H9 (cell line): Measurements from ENCODE around the gene SETBP1. TPM values are rescaled to one million over a fixed set of nuclear protein-coding genes. Genes with fewer than 3 reads are reported as not detected.

Experiments
- DNase-seq: peaks from one replicate; pipeline ENCODE4 v3.0.0-alpha.2; 2017
- H2AFZ ChIP-seq: one replicate; pipeline ENCODE4 v1.6.1; 2013; ENCODE audit warnings: mild to moderate bottlenecking, low read length, control low read depth, moderate library complexity
- H2AK5ac ChIP-seq: 2 replicates; pipeline ENCODE4 v1.6.1; 2013; ENCODE audit warnings: low read length, control low read depth, mixed read lengths; ENCODE audit not compliant: insufficient read length
- H2BK120ac ChIP-seq: one replicate; pipeline ENCODE4 v1.6.1; 2013; ENCODE audit warnings: low read depth, mild to moderate bottlenecking, low read length, control low read depth, inconsistent platforms; ENCODE audit not compliant: poor library complexity, severe bottlenecking
- H2BK12ac ChIP-seq: 2 replicates; pipeline ENCODE4 v1.6.1; 2013; ENCODE audit warnings: low read length, control low read depth, mixed read lengths, low read depth; ENCODE audit not compliant: insufficient read length
- H2BK15ac ChIP-seq: 2 replicates; pipeline ENCODE4 v1.6.1; 2013; ENCODE audit warnings: low read depth, low read length, control low read depth
- H2BK20ac ChIP-seq: one replicate; pipeline ENCODE4 v1.6.1; 2013; ENCODE audit warnings: low read depth, mild to moderate bottlenecking, low read length, control low read depth, inconsistent platforms; ENCODE audit not compliant: poor library complexity, severe bottlenecking
- H2BK5ac ChIP-seq: 2 replicates; pipeline ENCODE4 v1.6.1; 2013; ENCODE audit warnings: low read length, control low read depth, mixed read lengths; ENCODE audit not compliant: insufficient read length
- H3K14ac ChIP-seq: 2 replicates; pipeline ENCODE4 v1.6.1; 2013; ENCODE audit warnings: low read length, control low read depth; ENCODE audit not compliant: insufficient read depth
- H3K18ac ChIP-seq: 2 replicates; pipeline ENCODE4 v1.6.1; 2013; ENCODE audit warnings: low read depth, mild to moderate bottlenecking, mixed read lengths, low read length, control low read depth; ENCODE audit not compliant: insufficient read length
- H3K23ac ChIP-seq: 2 replicates; pipeline ENCODE4 v1.6.1; 2013; ENCODE audit warnings: low read length, control low read depth, mixed read lengths, low read depth; ENCODE audit not compliant: insufficient read length
- H3K23me2 ChIP-seq: 2 replicates; pipeline ENCODE4 v1.6.1; 2013; ENCODE audit warnings: low read depth, mild to moderate bottlenecking, mixed read lengths, low read length, control low read depth; ENCODE audit not compliant: insufficient read length, poor library complexity, severe bottlenecking
- H3K27ac ChIP-seq: 2 replicates; pipeline ENCODE4 v1.5.1; 2013; ENCODE audit warnings: low read length, control low read depth, mixed read lengths, low read depth; ENCODE audit not compliant: insufficient read length
- H3K27me3 ChIP-seq: 2 replicates; pipeline ENCODE4 v1.6.1; 2013; ENCODE audit warnings: low read length, control low read depth, inconsistent platforms; ENCODE audit not compliant: insufficient read depth
- H3K4ac ChIP-seq: 2 replicates; pipeline ENCODE4 v1.6.1; 2013; ENCODE audit warnings: low read depth, mild to moderate bottlenecking, control low read depth, inconsistent platforms, low read length, moderate library complexity
- H3K4me1 ChIP-seq: 2 replicates; pipeline ENCODE4 v1.6.1; 2013; ENCODE audit warnings: low read length, control low read depth, inconsistent platforms; ENCODE audit not compliant: insufficient read depth
- H3K4me2 ChIP-seq: 2 replicates; pipeline ENCODE4 v1.6.1; 2013; ENCODE audit warnings: low read length, control low read depth, mixed read lengths; ENCODE audit not compliant: insufficient read length, insufficient read depth
- H3K56ac ChIP-seq: 2 replicates; pipeline ENCODE4 v1.6.1; 2013; ENCODE audit warnings: low read depth, mild to moderate bottlenecking, mixed read lengths, low read length, control low read depth; ENCODE audit not compliant: insufficient read length
- H3K79me1 ChIP-seq: 2 replicates; pipeline ENCODE4 v1.6.1; 2013; ENCODE audit warnings: low read depth, mild to moderate bottlenecking, moderate library complexity, low read length, control low read depth, inconsistent platforms; ENCODE audit not compliant: insufficient read depth, poor library complexity, severe bottlenecking
- H3K79me2 ChIP-seq: 2 replicates; pipeline ENCODE4 v1.6.1; 2013; ENCODE audit warnings: low read length, control low read depth, inconsistent platforms; ENCODE audit not compliant: insufficient read depth
- H3K9ac ChIP-seq: 2 replicates; pipeline ENCODE4 v1.6.1; 2013; ENCODE audit warnings: low read length, control low read depth, mixed read lengths; ENCODE audit not compliant: insufficient read length; ENCODE audit errors: extremely low read depth
- H3K9me3 ChIP-seq: one replicate; pipeline ENCODE4 v1.6.1; 2013; ENCODE audit warnings: low read depth, low read length, inconsistent platforms; ENCODE audit not compliant: control insufficient read depth
- H3T11ph ChIP-seq: one replicate; pipeline ENCODE4 v1.6.1; 2013; ENCODE audit warnings: mild to moderate bottlenecking, low read length, control low read depth, inconsistent platforms
- H4K20me1 ChIP-seq: one replicate; pipeline ENCODE4 v1.6.1; 2013; ENCODE audit not compliant: control insufficient read depth, insufficient read length, insufficient read depth
- H4K5ac ChIP-seq: 2 replicates; pipeline ENCODE4 v1.6.1; 2013; ENCODE audit warnings: low read depth, mild to moderate bottlenecking, mixed read lengths, low read length, control low read depth; ENCODE audit not compliant: insufficient read length
- H4K8ac ChIP-seq: replicated peaks from 2 replicates; pipeline ENCODE4 v1.6.1; 2013; ENCODE audit warnings: low read length, control low read depth, mixed read lengths, low read depth; ENCODE audit not compliant: insufficient read length
- H4K91ac ChIP-seq: 2 replicates; pipeline ENCODE4 v1.6.1; 2013; ENCODE audit warnings: low read depth, mild to moderate bottlenecking, moderate library complexity, mixed read lengths, low read length, control low read depth; ENCODE audit not compliant: insufficient read length
- H3K27ac Mint-ChIP-seq, 3 experiments: 2 replicates in 2 of 3; 3 replicates in 1 of 3; pipeline ENCODE4 v1.8.0; 2020 to 2021; ENCODE audit warnings: mixed read lengths in 3 of 3, mild to moderate bottlenecking in 1 of 3, moderate library complexity in 1 of 3
- H3K27me3 Mint-ChIP-seq: 2 replicates; pipeline ENCODE4 v1.8.0; 2021; ENCODE audit warnings: low read depth, mild to moderate bottlenecking, moderate library complexity, mixed read lengths
- H3K36me3 Mint-ChIP-seq, 3 experiments: 2 replicates in 2 of 3; 3 replicates in 1 of 3; pipeline ENCODE4 v1.8.0; 2020 to 2021; ENCODE audit warnings: low read depth in 3 of 3, mixed read lengths in 3 of 3; ENCODE audit not compliant: insufficient read depth in 1 of 3
- H3K4me1 Mint-ChIP-seq, 2 experiments: 2 replicates each; pipeline ENCODE4 v1.8.0; 2020; ENCODE audit warnings: mixed read lengths in 2 of 2
- H3K4me3 Mint-ChIP-seq, 2 experiments: 2 replicates in 1 of 2; 3 replicates in 1 of 2; pipeline ENCODE4 v1.8.0; 2020 to 2021; ENCODE audit warnings: mild to moderate bottlenecking in 2 of 2, mixed read lengths in 2 of 2, moderate library complexity in 1 of 2
- H3K9me3 Mint-ChIP-seq, 2 experiments: 2 replicates in 1 of 2; 3 replicates in 1 of 2; pipeline ENCODE4 v1.8.0; 2020; ENCODE audit warnings: mild to moderate bottlenecking in 2 of 2, mixed read lengths in 2 of 2, moderate library complexity in 1 of 2
- WGBS: extraction: QIAGEN DNeasy Blood & Tissue Kit; methylation state at CpG from one replicate; pipeline ENCODE4 v1.1.7; 2013; ENCODE audit warnings: missing lambda C conversion rate, low lambda C conversion rate, mixed read lengths; ENCODE audit not compliant: insufficient read length; ENCODE audit errors: extremely low coverage; 5-methylcytosine and 5-hydroxymethylcytosine counted together
- total RNA-seq: library from RNA; stranded (reverse); gene quantifications from 2 replicates; pipeline ENCODE4 v1.2.1, GENCODE V29; 2021
- TF ChIP-seq, protein P1 (sequence below): fragments of 200-600 bp; sonication (generic); conservative IDR thresholded peaks from 3 replicates; pipeline ENCODE4 v1.8.0; 2021; ENCODE audit warnings: antibody characterized with exemption, mild to moderate bottlenecking

Gene SETBP1
- total RNA-seq, 1 experiment from 2014 or later = 4.6 TPM

DNA sequence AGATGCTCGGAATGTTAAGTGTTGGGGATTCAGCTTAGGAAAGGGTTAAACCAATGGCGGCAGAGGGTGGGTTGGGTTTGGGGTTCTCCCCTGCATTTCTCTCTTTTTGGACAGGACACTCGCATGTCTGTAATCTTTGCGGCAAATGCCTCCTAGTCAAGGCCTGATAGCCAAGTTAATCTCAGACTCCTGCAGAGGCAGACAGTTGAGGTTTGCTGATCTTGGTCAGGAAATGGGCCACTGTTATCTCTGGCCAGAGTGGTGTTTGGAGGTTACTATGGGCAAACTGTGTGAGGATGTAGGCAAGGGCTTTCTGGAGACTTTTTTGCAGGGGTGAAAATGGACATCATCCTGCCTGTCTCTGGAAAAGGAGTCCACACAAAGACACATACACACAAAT is 188.8 kb downstream of the SETBP1 start:
- Histone ChIP-seq H2BK15ac (no peak overlapping the region), H4K8ac (no peak overlapping the region), H3K56ac (no peak overlapping the region), H3K18ac (no peak overlapping the region), H4K91ac (no peak overlapping the region), H3K9ac (no peak overlapping the region), H3K4ac (no peak overlapping the region), H2BK20ac (no peak overlapping the region), H3K9me3 (no peaks in the 10 kb centered on the region), H3K27ac (no peak overlapping the region), H3K27me3 (no peaks in the 10 kb centered on the region), H3K23ac (no peak overlapping the region), H3K23me2 (no peaks in the 10 kb centered on the region), H4K5ac (no peak overlapping the region), H2BK5ac (no peak overlapping the region), H3K79me2 (no peaks in the 10 kb centered on the region), H2AK5ac (no peak overlapping the region), H3K14ac (no peak overlapping the region), H3K4me2 (no peak overlapping the region), H3K79me1 (no peaks in the 10 kb centered on the region), H4K20me1 (no peaks in the 10 kb centered on the region), H2AFZ (no peak overlapping the region), H3K4me1 (peaks cover 4% of the 10 kb centered on the region; the same call in 1 of the 2 replicates), H3T11ph (no peak overlapping the region), H2BK12ac (no peak overlapping the region), H2BK120ac (no peak overlapping the region)
- Mint-ChIP-seq H3K27ac (no peak overlapping the region), H3K4me3 (no peak overlapping the region), H3K36me3 (no peaks in the 10 kb centered on the region; a peak in 1 of 7 replicates), H3K4me1 (peaks cover 11 to 13% of the 10 kb centered on the region in 2 experiments), H3K9me3 (no peaks in the 10 kb centered on the region), H3K27me3 (no peaks in the 10 kb centered on the region; the same call in 1 of the 2 replicates)
- no CpG with 5 or more reads among the region's 4 CpGs for WGBS
- TF ChIP-seq, protein P1, sequence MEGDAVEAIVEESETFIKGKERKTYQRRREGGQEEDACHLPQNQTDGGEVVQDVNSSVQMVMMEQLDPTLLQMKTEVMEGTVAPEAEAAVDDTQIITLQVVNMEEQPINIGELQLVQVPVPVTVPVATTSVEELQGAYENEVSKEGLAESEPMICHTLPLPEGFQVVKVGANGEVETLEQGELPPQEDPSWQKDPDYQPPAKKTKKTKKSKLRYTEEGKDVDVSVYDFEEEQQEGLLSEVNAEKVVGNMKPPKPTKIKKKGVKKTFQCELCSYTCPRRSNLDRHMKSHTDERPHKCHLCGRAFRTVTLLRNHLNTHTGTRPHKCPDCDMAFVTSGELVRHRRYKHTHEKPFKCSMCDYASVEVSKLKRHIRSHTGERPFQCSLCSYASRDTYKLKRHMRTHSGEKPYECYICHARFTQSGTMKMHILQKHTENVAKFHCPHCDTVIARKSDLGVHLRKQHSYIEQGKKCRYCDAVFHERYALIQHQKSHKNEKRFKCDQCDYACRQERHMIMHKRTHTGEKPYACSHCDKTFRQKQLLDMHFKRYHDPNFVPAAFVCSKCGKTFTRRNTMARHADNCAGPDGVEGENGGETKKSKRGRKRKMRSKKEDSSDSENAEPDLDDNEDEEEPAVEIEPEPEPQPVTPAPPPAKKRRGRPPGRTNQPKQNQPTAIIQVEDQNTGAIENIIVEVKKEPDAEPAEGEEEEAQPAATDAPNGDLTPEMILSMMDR = no peak
- DNase-seq = no peak
